Measurements from ENCODE around the gene CTU1. TPM values are rescaled to one million over a fixed set of nuclear protein-coding genes. Genes with fewer than 3 reads are reported as not detected.

The CTU1 gene
- total and polyA plus RNA-seq, 2 experiments from 2014 or later: 9.4 to 13.5 TPM

GRCh38 chr19:51059715-51060114 lies 48.5 kb downstream of the CTU1 start:
- H3K9me3 ChIP-seq (ENCODE audit: low read depth): no peaks in the 10 kb centered on the region
- no peaks in the 10 kb centered on the region for H3K36me3 ChIP-seq
- no peak for DNase-seq (ENCODE audit: low read depth in 1 of 2, low spot score in 1 of 2)
- H3K4me3 ChIP-seq: no peak overlapping the region
- no peaks in the 10 kb centered on the region for H3K27me3 ChIP-seq
- H3K27ac ChIP-seq: no peak overlapping the region
- TF ChIP-seq CTCF (IDR thresholded peaks at IDR 0.05; ENCODE audit: low read depth, low read length): no peak
- H3K4me1 ChIP-seq (ENCODE audit: low read depth): no peaks in the 10 kb centered on the region

DNA sequence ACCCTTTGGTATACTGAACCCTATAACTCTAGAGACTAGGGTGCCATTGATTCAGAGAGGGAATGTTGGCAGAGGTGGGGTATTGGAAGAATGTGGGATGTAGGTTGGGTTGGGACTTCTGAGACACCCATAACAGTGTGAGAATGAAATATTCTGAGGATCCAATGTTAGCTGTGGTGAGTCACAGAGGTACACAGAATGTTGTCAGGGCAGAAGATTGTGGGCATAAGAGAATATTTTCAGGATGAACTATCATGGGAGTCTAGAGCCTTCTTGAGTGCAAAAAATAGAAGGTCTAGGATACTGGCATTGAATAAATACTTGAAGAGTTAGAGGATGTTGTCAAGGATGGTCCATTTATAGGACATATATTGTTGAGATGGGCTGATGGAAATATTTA lies 52.3 kb downstream of the CTU1 start:
- DNase-seq (ENCODE audit: low read depth in 1 of 2, low spot score in 1 of 2): no peak
- no peaks in the 10 kb centered on the region for H3K27me3 ChIP-seq
- no peaks in the 10 kb centered on the region for H3K36me3 ChIP-seq
- no peak for TF ChIP-seq CTCF (IDR thresholded peaks at IDR 0.05; ENCODE audit: low read depth, low read length)
- no peak overlapping the region for H3K27ac ChIP-seq
- H3K9me3 ChIP-seq (ENCODE audit: low read depth): no peaks in the 10 kb centered on the region
- no peak overlapping the region for H3K4me3 ChIP-seq
- no peaks in the 10 kb centered on the region for H3K4me1 ChIP-seq (ENCODE audit: low read depth)

Other genes starting within 250 kb of the CTU1 start
- gene KLK2, start 235.0 kb downstream of the CTU1 start, total RNA-seq: not detected in 2 replicates
- not detected in 2 replicates for gene KLK2, start 235.0 kb downstream of the CTU1 start, polyA plus RNA-seq
- not detected in 2 replicates for gene KLK4, start 197.0 kb downstream of the CTU1 start, total RNA-seq
- gene KLK4, start 197.0 kb downstream of the CTU1 start, polyA plus RNA-seq: not detected in 2 replicates
- gene KLK5, start 155.4 kb downstream of the CTU1 start, total RNA-seq: not detected in 2 replicates
- gene KLK5, start 155.4 kb downstream of the CTU1 start, polyA plus RNA-seq: not detected in 2 replicates
- 0.30 and 0.99 TPM in 2 replicates for gene KLK6, start 138.8 kb downstream of the CTU1 start, total RNA-seq
- gene KLK6, start 138.8 kb downstream of the CTU1 start, polyA plus RNA-seq: 0.67 and 2.5 TPM in 2 replicates
- gene KLK7, start 124.5 kb downstream of the CTU1 start, total RNA-seq: not detected in 2 replicates
- 0.43 TPM in 1 of 2 replicates, not detected in the other for gene KLK7, start 124.5 kb downstream of the CTU1 start, polyA plus RNA-seq
- not detected in 2 replicates for gene KLK8, start 106.8 kb downstream of the CTU1 start, total RNA-seq
- not detected in 2 replicates for gene KLK8, start 106.8 kb downstream of the CTU1 start, polyA plus RNA-seq
- gene KLK10, start 88.7 kb downstream of the CTU1 start, total RNA-seq: 0.07 and 0.66 TPM in 2 replicates
- gene KLK10, start 88.7 kb downstream of the CTU1 start, polyA plus RNA-seq: not detected in 2 replicates
- gene KLK11, start 81.8 kb downstream of the CTU1 start, total RNA-seq: not detected in 2 replicates
- gene KLK11, start 81.8 kb downstream of the CTU1 start, polyA plus RNA-seq: not detected in 2 replicates
- not detected in 2 replicates for gene KLK12, start 73.4 kb downstream of the CTU1 start, total RNA-seq
- gene KLK12, start 73.4 kb downstream of the CTU1 start, polyA plus RNA-seq: not detected in 2 replicates
- gene KLK13, start 43.3 kb downstream of the CTU1 start, total RNA-seq: 0.45 TPM in 1 of 2 replicates, not detected in the other
- gene KLK13, start 43.3 kb downstream of the CTU1 start, polyA plus RNA-seq: not detected in 2 replicates
- 0.24 TPM in 1 of 2 replicates, not detected in the other for gene KLK14, start 25.5 kb downstream of the CTU1 start, total RNA-seq
- gene KLK14, start 25.5 kb downstream of the CTU1 start, polyA plus RNA-seq: 0.75 TPM in 1 of 2 replicates, not detected in the other
- gene SIGLEC9, start 16.5 kb upstream of the CTU1 start, total RNA-seq: not detected in 2 replicates
- not detected in 2 replicates for gene SIGLEC9, start 16.5 kb upstream of the CTU1 start, polyA plus RNA-seq
- not detected in 2 replicates for gene SIGLEC7, start 33.9 kb upstream of the CTU1 start, total RNA-seq
- gene SIGLEC7, start 33.9 kb upstream of the CTU1 start, polyA plus RNA-seq: not detected in 2 replicates
- gene CD33, start 116.7 kb upstream of the CTU1 start, total RNA-seq: not detected in 2 replicates
- gene CD33, start 116.7 kb upstream of the CTU1 start, polyA plus RNA-seq: not detected in 2 replicates
- not detected in 2 replicates for gene SIGLECL1, start 142.7 kb upstream of the CTU1 start, total RNA-seq
- gene SIGLECL1, start 142.7 kb upstream of the CTU1 start, polyA plus RNA-seq: not detected in 2 replicates
- 9.7 and 12.6 TPM in 2 replicates for gene IGLON5, start 203.2 kb upstream of the CTU1 start, total RNA-seq
- gene IGLON5, start 203.2 kb upstream of the CTU1 start, polyA plus RNA-seq: 1.5 and 3.3 TPM in 2 replicates
- 5.0 and 6.5 TPM in 2 replicates for gene VSIG10L, start 233.7 kb upstream of the CTU1 start, total RNA-seq
- 8.1 and 9.1 TPM in 2 replicates for gene VSIG10L, start 233.7 kb upstream of the CTU1 start, polyA plus RNA-seq